Activated naive CD4-positive, alpha-beta T cell treated with anti-CD3 and anti-CD28 coated beads for 36 hours (primary cell): ENCODE measurements around the gene SLIT1. TPM values are rescaled to one million over a fixed set of nuclear protein-coding genes. Genes with fewer than 3 reads are reported as not detected.

Experiments used
- CTCF ChIA-PET: fragments of 350-600 bp; sonication (Branson Sonifier 250); formaldehyde crosslinking; loops from one replicate; lab custom pipeline; 2021; ENCODE audit warnings: antibody characterized with exemption; lab: Charles Lee
- DNase-seq: peaks from one replicate; pipeline ENCODE4 v3.0.0-alpha.2; 2020
- H3K27ac Mint-ChIP-seq: one replicate; pipeline ENCODE4 v1.8.0; 2021; ENCODE audit warnings: mild to moderate bottlenecking, mixed read lengths
- H3K27me3 Mint-ChIP-seq: one replicate; pipeline ENCODE4 v1.8.0; 2021; ENCODE audit warnings: low read depth, mixed read lengths
- H3K36me3 Mint-ChIP-seq: one replicate; pipeline ENCODE4 v1.8.0; 2021; ENCODE audit warnings: low read depth, mixed read lengths
- H3K4me1 Mint-ChIP-seq: one replicate; pipeline ENCODE4 v1.8.0; 2021; ENCODE audit warnings: low read depth, mixed read lengths
- H3K4me3 Mint-ChIP-seq: one replicate; pipeline ENCODE4 v1.8.0; 2021; ENCODE audit warnings: mild to moderate bottlenecking, moderate library complexity, mixed read lengths
- H3K9me3 Mint-ChIP-seq: one replicate; pipeline ENCODE4 v1.8.0; 2021; ENCODE audit warnings: mixed read lengths
- intact Hi-C: fragments of 100-400 bp; cut with micrococcal nuclease; formaldehyde crosslinking; loops from one replicate; pipeline ENCODE4 v1.15.1; 2023
- total RNA-seq, 2 experiments: library from RNA; stranded (reverse); gene quantifications; one replicate each; pipeline ENCODE4 v1.2.3, GENCODE V29; 2021

Gene SLIT1
- total RNA-seq, 2 experiments from 2014 or later = 0.44 to 0.60 TPM

- no peaks in the 10 kb centered on the region for H3K4me1 Mint-ChIP-seq
- intact Hi-C loops = no loop called here
- no peaks in the 10 kb centered on the region for H3K9me3 Mint-ChIP-seq
- CTCF ChIA-PET = interaction anchor here (0.7 kb wide), 1 partner anchor 77 kb away, joined by 6 read pairs; no protein-coding TSS in a partner anchor
- no peak overlapping the region for H3K4me3 Mint-ChIP-seq
- H3K27ac Mint-ChIP-seq = no peak overlapping the region
- no peaks in the 10 kb centered on the region for H3K36me3 Mint-ChIP-seq
- no peaks in the 10 kb centered on the region for H3K27me3 Mint-ChIP-seq
- no peak for DNase-seq
These were observed 35.7 kb downstream of the SLIT1 start for GRCh38 chr10:97150013-97150595.

DNA sequence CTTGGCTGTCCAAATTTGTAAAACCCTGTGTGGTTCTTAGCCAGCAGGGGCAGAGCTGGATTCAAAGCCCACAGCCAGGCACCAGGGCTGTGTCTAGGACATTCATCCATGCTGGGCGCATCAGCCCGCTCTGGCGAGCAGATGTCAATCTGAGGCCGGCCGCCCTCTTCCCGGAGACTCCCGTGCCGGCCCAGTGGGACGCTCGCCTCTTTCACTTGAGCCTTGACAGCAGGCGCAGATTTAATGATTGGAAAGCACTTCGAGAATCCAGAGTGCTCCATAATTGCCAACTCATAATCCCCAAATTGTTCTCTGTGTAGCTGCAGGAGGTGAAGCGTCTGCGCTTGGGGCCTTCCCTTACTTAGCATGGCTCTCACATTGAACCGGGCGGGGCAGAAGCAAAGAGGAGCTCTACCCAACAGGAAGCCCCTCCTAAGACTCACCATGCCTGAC lies 36.7 kb downstream of the SLIT1 start:
- H3K27ac Mint-ChIP-seq = no peak overlapping the region
- H3K27me3 Mint-ChIP-seq = no peaks in the 10 kb centered on the region
- H3K4me3 Mint-ChIP-seq = no peak overlapping the region
- intact Hi-C loops = no loop called here
- H3K36me3 Mint-ChIP-seq = no peaks in the 10 kb centered on the region
- CTCF ChIA-PET = no interaction called here
- no peak for DNase-seq
- no peaks in the 10 kb centered on the region for H3K9me3 Mint-ChIP-seq
- H3K4me1 Mint-ChIP-seq = no peaks in the 10 kb centered on the region

DNA sequence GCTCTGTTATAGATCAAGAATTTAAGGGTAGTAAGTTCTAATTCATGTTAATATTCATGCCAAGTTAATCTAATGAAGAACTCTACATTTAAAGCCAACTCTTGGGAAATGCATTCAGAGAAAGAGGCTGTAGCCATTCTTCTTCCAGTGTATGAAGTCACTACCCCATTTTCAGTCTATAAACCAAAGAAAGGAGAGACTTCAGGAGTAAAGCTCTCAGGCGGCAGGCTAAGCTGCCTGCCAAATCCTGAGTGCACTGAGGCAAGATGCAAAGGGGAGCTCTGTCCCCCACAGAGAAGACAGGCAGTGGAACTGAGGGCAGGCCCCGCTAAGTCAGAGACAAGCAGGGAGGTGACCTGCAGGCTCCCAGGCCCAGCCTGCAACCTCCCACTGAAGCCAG lies 41.5 kb downstream of the SLIT1 start:
- DNase-seq = no peak
- Mint-ChIP-seq H3K4me1 (no peaks in the 10 kb centered on the region), H3K9me3 (no peaks in the 10 kb centered on the region), H3K27ac (no peak overlapping the region), H3K36me3 (no peaks in the 10 kb centered on the region), H3K27me3 (peaks cover 21% of the 10 kb centered on the region), H3K4me3 (no peak overlapping the region)
- intact Hi-C loops = no loop called here
- CTCF ChIA-PET = interaction anchor here (2.9 kb wide), 1 partner anchor 71 kb away, joined by 9 read pairs; no protein-coding TSS in a partner anchor

- intact Hi-C loops = no loop called here
- no peaks in the 10 kb centered on the region for H3K9me3 Mint-ChIP-seq
- CTCF ChIA-PET = no interaction called here
These were observed 42.9 kb downstream of the SLIT1 start for GRCh38 chr10:97142834-97143233.

GRCh38 chr10:97140902-97141745 lies 44.6 kb downstream of the SLIT1 start:
- H3K9me3 Mint-ChIP-seq = no peaks in the 10 kb centered on the region
- CTCF ChIA-PET = no interaction called here
- H3K4me1 Mint-ChIP-seq = no peaks in the 10 kb centered on the region
- no peaks in the 10 kb centered on the region for H3K36me3 Mint-ChIP-seq
- peaks cover 21% of the 10 kb centered on the region for H3K27me3 Mint-ChIP-seq
- no peak for DNase-seq
- intact Hi-C loops = no loop called here
- H3K27ac Mint-ChIP-seq = no peak overlapping the region
- no peak overlapping the region for H3K4me3 Mint-ChIP-seq

More at GRCh38 chr10:97142834-97143233, 42.9 kb downstream of the SLIT1 start:
- no peak for DNase-seq
- no peaks in the 10 kb centered on the region for H3K4me1 Mint-ChIP-seq
- no peaks in the 10 kb centered on the region for H3K36me3 Mint-ChIP-seq
- peaks cover 21% of the 10 kb centered on the region for H3K27me3 Mint-ChIP-seq
- H3K27ac Mint-ChIP-seq = no peak overlapping the region
- H3K4me3 Mint-ChIP-seq = no peak overlapping the region

DNA sequence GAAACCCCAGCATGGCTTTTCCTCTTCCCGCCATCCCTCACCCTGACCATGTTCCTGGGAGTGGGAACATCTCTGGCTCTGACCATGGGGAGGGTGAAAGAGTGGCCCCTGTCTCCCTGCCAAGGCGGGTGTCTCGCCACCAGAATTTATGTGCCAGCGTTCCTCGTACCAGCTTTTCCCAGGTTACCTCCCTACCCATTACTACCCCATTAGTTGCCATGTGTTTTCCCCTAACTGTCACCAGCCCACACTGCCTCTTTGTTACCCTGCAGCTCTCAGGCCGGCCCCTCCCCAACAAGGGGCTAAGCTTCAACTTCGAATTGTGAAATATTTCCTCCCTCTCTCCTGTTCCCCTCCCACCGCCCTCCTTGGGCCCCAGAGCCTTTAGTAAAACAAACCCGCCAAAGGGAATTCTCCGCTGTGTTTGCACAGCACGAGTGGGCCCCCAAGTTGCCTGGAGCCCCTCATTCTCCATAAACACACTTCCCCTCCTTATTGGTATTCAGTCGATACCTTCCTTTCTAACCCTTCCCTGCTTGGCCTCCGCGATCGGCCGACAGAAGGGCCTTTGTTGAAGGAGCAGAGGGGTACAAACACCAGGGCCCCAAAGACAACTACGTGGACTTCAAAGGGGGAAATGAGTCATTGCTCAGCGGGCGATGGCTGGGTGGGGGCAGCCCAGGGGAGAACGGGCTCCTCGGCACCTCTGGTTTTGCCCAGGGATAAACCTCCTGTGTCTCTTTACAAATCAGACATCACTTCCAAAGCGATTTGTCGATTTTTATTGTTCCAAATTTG lies 45.5 kb downstream of the SLIT1 start:
- H3K9me3 Mint-ChIP-seq = no peaks in the 10 kb centered on the region
- no peak for DNase-seq
- H3K36me3 Mint-ChIP-seq = no peaks in the 10 kb centered on the region
- CTCF ChIA-PET = interaction anchor here (0.6 to 1.6 kb wide), 2 partner anchors 57 to 500 kb away, joined by 5 read pairs; no protein-coding TSS in a partner anchor
- H3K4me3 Mint-ChIP-seq = no peak overlapping the region
- H3K4me1 Mint-ChIP-seq = no peaks in the 10 kb centered on the region
- no peak overlapping the region for H3K27ac Mint-ChIP-seq
- peaks cover 21% of the 10 kb centered on the region for H3K27me3 Mint-ChIP-seq
- intact Hi-C loops = no loop called here

DNA sequence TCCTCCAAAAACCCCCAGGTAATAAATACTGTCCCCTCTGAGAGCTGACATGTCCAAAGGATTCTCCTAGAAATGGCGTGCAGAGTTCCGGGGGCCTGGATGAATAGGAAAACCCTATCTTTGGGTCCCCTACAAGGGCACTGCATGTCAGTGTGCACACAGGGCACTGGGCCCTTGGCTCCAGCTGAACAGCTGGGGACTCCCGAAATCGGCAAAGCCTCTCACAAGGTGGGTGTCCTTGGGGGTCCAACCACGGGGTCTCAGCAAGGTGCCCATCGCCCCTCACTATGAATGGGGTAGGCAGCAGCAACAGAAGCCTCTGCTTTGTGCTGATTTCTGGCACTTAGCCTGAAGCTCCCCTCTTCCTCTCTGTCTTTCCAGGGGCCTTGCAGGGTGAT lies 46.1 kb downstream of the SLIT1 start:
- Mint-ChIP-seq H3K27me3 (peaks cover 21% of the 10 kb centered on the region), H3K9me3 (no peaks in the 10 kb centered on the region), H3K27ac (no peak overlapping the region), H3K4me3 (no peak overlapping the region), H3K4me1 (no peaks in the 10 kb centered on the region), H3K36me3 (no peaks in the 10 kb centered on the region)
- CTCF ChIA-PET = interaction anchor here (0.6 to 1.6 kb wide), 2 partner anchors 58 to 499 kb away, joined by 5 read pairs; no protein-coding TSS in a partner anchor
- DNase-seq = no peak
- intact Hi-C loops = loop anchor here (5.0 kb wide), 1 partner anchor 43 kb away; no protein-coding TSS in a partner anchor

GRCh38 chr10:97138846-97139245 lies 46.9 kb downstream of the SLIT1 start:
- no peaks in the 10 kb centered on the region for H3K36me3 Mint-ChIP-seq
- CTCF ChIA-PET = interaction anchor here (1.6 kb wide), 1 partner anchor 59 kb away, joined by 5 read pairs; no protein-coding TSS in a partner anchor
- no peak overlapping the region for H3K27ac Mint-ChIP-seq
- H3K4me1 Mint-ChIP-seq = no peaks in the 10 kb centered on the region
- H3K4me3 Mint-ChIP-seq = no peak overlapping the region
- intact Hi-C loops = loop anchor here (5.0 kb wide), 1 partner anchor 43 kb away; no protein-coding TSS in a partner anchor
- H3K27me3 Mint-ChIP-seq = peaks cover 21% of the 10 kb centered on the region
- no peaks in the 10 kb centered on the region for H3K9me3 Mint-ChIP-seq
- DNase-seq = no peak

GRCh38 chr10:97138174-97138573 lies 47.6 kb downstream of the SLIT1 start:
- intact Hi-C loops = loop anchor here (5.0 kb wide), 1 partner anchor 44 kb away; no protein-coding TSS in a partner anchor
- DNase-seq = no peak
- Mint-ChIP-seq H3K36me3 (no peaks in the 10 kb centered on the region), H3K4me1 (no peaks in the 10 kb centered on the region), H3K27ac (no peak overlapping the region), H3K9me3 (no peaks in the 10 kb centered on the region), H3K27me3 (peaks cover 18% of the 10 kb centered on the region), H3K4me3 (no peak overlapping the region)
- CTCF ChIA-PET = interaction anchor here (2.1 to 2.4 kb wide), 2 partner anchors 56 to 65 kb away, joined by 5 to 7 read pairs; no protein-coding TSS in a partner anchor

- no peaks in the 10 kb centered on the region for H3K36me3 Mint-ChIP-seq
- no peaks in the 10 kb centered on the region for H3K4me1 Mint-ChIP-seq
- DNase-seq = no peak
- H3K27me3 Mint-ChIP-seq = peaks cover 9% of the 10 kb centered on the region
- H3K4me3 Mint-ChIP-seq = no peak overlapping the region
- CTCF ChIA-PET = interaction anchor here (0.6 to 2.4 kb wide), 5 partner anchors 55 to 144 kb away, joined by 3 to 7 read pairs (median 5); no protein-coding TSS in a partner anchor
- no peak overlapping the region for H3K27ac Mint-ChIP-seq
- no peaks in the 10 kb centered on the region for H3K9me3 Mint-ChIP-seq
- intact Hi-C loops = loop anchor here (5.0 kb wide), 1 partner anchor 46 kb away; no protein-coding TSS in a partner anchor
These were observed 49.0 kb downstream of the SLIT1 start for GRCh38 chr10:97136756-97137155.

DNA sequence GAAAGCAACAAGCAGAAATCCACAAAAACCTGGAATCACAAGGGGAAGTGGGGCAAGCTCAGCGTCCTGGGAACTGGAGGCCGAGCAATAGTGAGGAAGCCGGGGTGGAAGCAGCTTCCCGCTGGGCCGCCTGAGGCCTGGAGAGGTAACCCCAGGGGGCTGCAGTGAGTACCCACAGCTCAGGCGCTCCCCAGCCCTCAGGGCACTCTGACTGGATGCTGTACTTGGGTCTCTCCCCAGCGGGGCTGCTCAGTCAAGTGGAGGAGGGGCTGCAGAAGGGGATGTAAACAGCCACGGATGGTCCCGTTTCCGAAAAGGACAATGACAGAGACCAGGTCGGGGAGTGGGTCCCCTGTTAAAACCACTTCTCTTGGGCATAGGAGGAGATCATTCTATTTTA lies 50.3 kb downstream of the SLIT1 start:
- no peaks in the 10 kb centered on the region for H3K9me3 Mint-ChIP-seq
- intact Hi-C loops = loop anchor here (5.0 kb wide), 1 partner anchor 47 kb away; no protein-coding TSS in a partner anchor
- H3K4me3 Mint-ChIP-seq = no peak overlapping the region
- DNase-seq = no peak
- peaks cover 5% of the 10 kb centered on the region for H3K27me3 Mint-ChIP-seq
- no peak overlapping the region for H3K27ac Mint-ChIP-seq
- H3K36me3 Mint-ChIP-seq = no peaks in the 10 kb centered on the region
- no peaks in the 10 kb centered on the region for H3K4me1 Mint-ChIP-seq
- CTCF ChIA-PET = no interaction called here
